GM23248 (cell line): ENCODE data around the gene NEMP2.

Experiments used
- EZH2 ChIP-seq: fragments of 200-600 bp; sonication (generic); IDR thresholded peaks from 2 replicates; pipeline ENCODE4 v1.6.1; 2018; ENCODE audit warnings: antibody characterized with exemption, mild to moderate bottlenecking; ENCODE audit not compliant: insufficient read depth, poor library complexity, severe bottlenecking
- EZH2phosphoT487 ChIP-seq: fragments of 200-600 bp; sonication (generic); IDR thresholded peaks from 2 replicates; pipeline ENCODE4 v1.6.1; 2018; ENCODE audit warnings: antibody characterized with exemption, moderate library complexity, mild to moderate bottlenecking, low read depth; ENCODE audit not compliant: insufficient read depth

GRCh38 chr2:190466819-190467446 lies 67.6 kb downstream of the NEMP2 start:
- TF ChIP-seq EZH2phosphoT487 (no peak), EZH2 (no peak)
